B cell (primary cell): ENCODE results near the gene GNGT2. TPM values are rescaled to one million over a fixed set of nuclear protein-coding genes. Genes with fewer than 3 reads are reported as not detected.

Experiments
- ATAC-seq: fragments of 200-7000 bp; cut with Tn5 transposase; one replicate; pipeline ENCODE4 v1.10.0; 2021; ENCODE audit warnings: low read depth, mild to moderate bottlenecking, moderate number of reproducible peaks, moderate library complexity
- CTCF ChIA-PET: fragments of 350-600 bp; sonication (Branson Sonifier 250); formaldehyde crosslinking; loops from one replicate; lab custom pipeline; 2021; ENCODE audit warnings: antibody characterized with exemption, inconsistent platforms; lab: Charles Lee
- POLR2A ChIA-PET: fragments of 350-600 bp; sonication (Branson Sonifier 250); formaldehyde crosslinking; loops from one replicate; lab custom pipeline; 2021; ENCODE audit warnings: antibody characterized with exemption; lab: Charles Lee
- DNase-seq: peaks from one replicate; pipeline ENCODE4 v3.0.0; 2013
- H2AFZ ChIP-seq: 2 replicates; pipeline ENCODE4 v1.6.1; 2012; ENCODE audit warnings: mild to moderate bottlenecking, low read depth, low read length; ENCODE audit not compliant: insufficient read depth, poor library complexity, severe bottlenecking
- H3K27ac ChIP-seq, 2 donors: 1 replicate in 1 of 2; 2 replicates in 1 of 2; pipeline ENCODE4 v1.5.1; 2012 to 2013; ENCODE audit warnings: low read length in 2 of 2, mild to moderate bottlenecking in 2 of 2, moderate library complexity in 1 of 2
- H3K27me3 ChIP-seq, 4 experiments: fragments of 200-600 bp in 1 of 4; sonication (generic) in 1 of 4; replicated peaks in 1 of 4; 1 replicate in 2 of 4; 2 replicates in 2 of 4; pipeline versions ENCODE4 v1.6.1 to v1.7.0; 2013 to 2016; ENCODE audit warnings: low read length in 3 of 4, mild to moderate bottlenecking in 2 of 4, mixed read lengths in 1 of 4, moderate library complexity in 1 of 4; ENCODE audit not compliant: insufficient read depth in 4 of 4, control insufficient read depth in 3 of 4; ENCODE audit errors: control extremely low read depth in 1 of 4
- H3K36me3 ChIP-seq, 2 experiments: replicated peaks in 1 of 2; 1 replicate in 1 of 2; 2 replicates in 1 of 2; pipeline versions ENCODE4 v1.6.1 to v1.7.1; 2013; ENCODE audit warnings: low read length in 1 of 2; ENCODE audit not compliant: insufficient read depth in 2 of 2, control insufficient read depth in 1 of 2; ENCODE audit errors: control extremely low read depth in 1 of 2, extremely low read depth in 1 of 2
- H3K4me1 ChIP-seq, 2 donors: fragments of 200-600 bp in 1 of 2; sonication (generic) in 1 of 2; 1 replicate in 1 of 2; 2 replicates in 1 of 2; pipeline versions ENCODE4 v1.5.1 to v1.6.1; 2013 to 2017; ENCODE audit warnings: low read length in 2 of 2; ENCODE audit not compliant: control insufficient read depth in 2 of 2, insufficient read depth in 2 of 2
- H3K4me2 ChIP-seq: replicated peaks from 2 replicates; pipeline ENCODE3; 2012; ENCODE audit warnings: mild to moderate bottlenecking, low read depth, low read length; ENCODE audit not compliant: poor library complexity, severe bottlenecking
- H3K4me3 ChIP-seq, 5 experiments: fragments of 200-600 bp in 1 of 5; sonication (generic) in 1 of 5; 1 replicate in 3 of 5; 2 replicates in 2 of 5; pipeline versions ENCODE4 v1.5.1 to v1.7.0; 2011 to 2016; ENCODE audit warnings: low read length in 4 of 5, mild to moderate bottlenecking in 4 of 5, low read depth in 2 of 5, control low read depth in 1 of 5, moderate library complexity in 1 of 5; ENCODE audit not compliant: insufficient read depth in 1 of 5; ENCODE audit errors: control extremely low read depth in 1 of 5, extremely low read depth in 1 of 5
- H3K79me2 ChIP-seq: fragments of 200-600 bp; sonication (generic); one replicate; pipeline ENCODE4 v1.6.0; 2016; ENCODE audit warnings: low read length; ENCODE audit not compliant: control insufficient read depth, insufficient read depth
- H3K9ac ChIP-seq: fragments of 200-600 bp; sonication (generic); 2 replicates; pipeline ENCODE4 v1.6.1; 2017; ENCODE audit warnings: mild to moderate bottlenecking, low read length, moderate library complexity
- H3K9me3 ChIP-seq, 3 donors: one replicate each; pipeline versions ENCODE4 v1.6.1 to v1.7.1; 2013; ENCODE audit warnings: low read length in 2 of 3; ENCODE audit not compliant: control insufficient read depth in 2 of 3, insufficient read depth in 1 of 3; ENCODE audit errors: control extremely low read depth in 1 of 3
- H4K20me1 ChIP-seq: 2 replicates; pipeline ENCODE4 v1.6.0; 2012; ENCODE audit warnings: mild to moderate bottlenecking, low read length; ENCODE audit not compliant: insufficient read depth, control insufficient read depth, poor library complexity, severe bottlenecking
- H3K27ac Mint-ChIP-seq: one replicate; pipeline ENCODE4 v1.8.0; 2021; ENCODE audit warnings: mixed read lengths
- H3K27me3 Mint-ChIP-seq: one replicate; pipeline ENCODE4 v1.8.0; 2021; ENCODE audit warnings: mixed read lengths
- H3K4me1 Mint-ChIP-seq: one replicate; pipeline ENCODE4 v1.8.0; 2021; ENCODE audit warnings: mixed read lengths
- H3K4me3 Mint-ChIP-seq: one replicate; pipeline ENCODE4 v1.8.0; 2021; ENCODE audit warnings: mixed read lengths
- H3K9me3 Mint-ChIP-seq: one replicate; pipeline ENCODE4 v1.8.0; 2022; ENCODE audit warnings: mixed read lengths; ENCODE audit not compliant: insufficient read depth
- EZH2 ChIP-seq: IDR thresholded peaks from 2 replicates; pipeline ENCODE4 v1.6.1; 2012; ENCODE audit warnings: borderline replicate concordance, low read depth, mild to moderate bottlenecking, moderate library complexity, low read length; ENCODE audit not compliant: insufficient read depth, poor library complexity, severe bottlenecking
- WGBS: methylation state at CpG from one replicate; pipeline ENCODE4 v1.1.5; 2013; ENCODE audit warnings: missing lambda C conversion rate; ENCODE audit not compliant: insufficient coverage; 5-methylcytosine and 5-hydroxymethylcytosine counted together
- intact Hi-C: fragments of 100-400 bp; cut with micrococcal nuclease; formaldehyde crosslinking; loops from one replicate; pipeline ENCODE4 v1.10.0; 2022
- polyA plus RNA-seq: library from polyadenylated mRNA; depleted of rRNA; stranded (reverse); fragments of >200 nt; gene quantifications from 2 replicates; pipeline ENCODE4 v1.2.3, GENCODE V29; 2012
- total RNA-seq, 2 donors: library from RNA; stranded (reverse); fragments of 120-200 nt in 1 of 2; gene quantifications; 1 replicate in 1 of 2; 2 replicates in 1 of 2; pipeline versions ENCODE4 v1.2.3 to v1.2.4, GENCODE V29; 2013 to 2022
- TF ChIP-seq, protein P1 (sequence below): fragments of 200-600 bp; IDR thresholded peaks from one replicate; pipeline ENCODE4 v1.8.0; 2022; ENCODE audit warnings: antibody characterized with exemption, mild to moderate bottlenecking

GNGT2 gene
- total and polyA plus RNA-seq, 2 donors (not counting 1 experiment from before 2014, with no cell fraction given) = 5.1 to 11.1 TPM

DNA sequence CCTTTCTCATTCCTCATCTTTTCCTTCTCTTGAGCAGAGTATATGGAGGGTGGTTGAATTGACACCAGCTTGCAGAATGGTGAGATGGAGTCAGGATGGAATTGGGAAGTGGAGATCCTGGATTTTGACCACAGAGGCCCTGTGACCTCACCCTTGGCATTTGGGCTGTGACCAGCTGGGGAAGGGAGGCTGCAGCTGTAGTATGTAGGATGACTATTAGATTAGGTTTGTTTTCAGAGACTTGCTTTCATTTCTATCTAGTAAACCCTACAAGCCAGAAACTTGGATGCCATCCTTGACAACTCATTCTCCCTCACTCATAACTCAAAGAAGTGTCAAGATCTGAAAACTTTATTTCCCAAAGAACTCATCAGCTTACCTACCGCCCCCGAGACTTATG, 5.9 kb downstream of the GNGT2 start:
- Histone ChIP-seq H4K20me1 (no peaks in the 10 kb centered on the region), H3K4me1 (peaks cover 8 to 12% of the 10 kb centered on the region in 2 donors), H3K79me2 (peaks cover 21% of the 10 kb centered on the region), H3K36me3 (peaks cover 0 to 3% of the 10 kb centered on the region in 2 experiments), H3K27ac (no peak overlapping the region), H2AFZ (no peak overlapping the region), H3K9ac (no peak overlapping the region), H3K4me3 (no peak overlapping the region), H3K9me3 (no peaks in the 10 kb centered on the region), H3K27me3 (no peaks in the 10 kb centered on the region), H3K4me2 (no peak overlapping the region)
- no peak overlapping the region for H3K27ac Mint-ChIP-seq
- no peaks in the 10 kb centered on the region for H3K27me3 Mint-ChIP-seq
- no peak overlapping the region for H3K4me3 Mint-ChIP-seq
- CTCF ChIA-PET = interaction anchor here (1.1 to 2.8 kb wide), 3 partner anchors 10 to 22 kb away, joined by 3 to 13 read pairs (median 3); no protein-coding TSS in a partner anchor
- WGBS = 97% methylated on average over 2 of the region's 2 CpGs
- H3K4me1 Mint-ChIP-seq = peaks cover 9% of the 10 kb centered on the region
- intact Hi-C loops = no loop called here
- DNase-seq (no peak), ATAC-seq (no peak)
- H3K9me3 Mint-ChIP-seq = no peaks in the 10 kb centered on the region
- TF ChIP-seq EZH2 = no peak
- TF ChIP-seq, protein P1, sequence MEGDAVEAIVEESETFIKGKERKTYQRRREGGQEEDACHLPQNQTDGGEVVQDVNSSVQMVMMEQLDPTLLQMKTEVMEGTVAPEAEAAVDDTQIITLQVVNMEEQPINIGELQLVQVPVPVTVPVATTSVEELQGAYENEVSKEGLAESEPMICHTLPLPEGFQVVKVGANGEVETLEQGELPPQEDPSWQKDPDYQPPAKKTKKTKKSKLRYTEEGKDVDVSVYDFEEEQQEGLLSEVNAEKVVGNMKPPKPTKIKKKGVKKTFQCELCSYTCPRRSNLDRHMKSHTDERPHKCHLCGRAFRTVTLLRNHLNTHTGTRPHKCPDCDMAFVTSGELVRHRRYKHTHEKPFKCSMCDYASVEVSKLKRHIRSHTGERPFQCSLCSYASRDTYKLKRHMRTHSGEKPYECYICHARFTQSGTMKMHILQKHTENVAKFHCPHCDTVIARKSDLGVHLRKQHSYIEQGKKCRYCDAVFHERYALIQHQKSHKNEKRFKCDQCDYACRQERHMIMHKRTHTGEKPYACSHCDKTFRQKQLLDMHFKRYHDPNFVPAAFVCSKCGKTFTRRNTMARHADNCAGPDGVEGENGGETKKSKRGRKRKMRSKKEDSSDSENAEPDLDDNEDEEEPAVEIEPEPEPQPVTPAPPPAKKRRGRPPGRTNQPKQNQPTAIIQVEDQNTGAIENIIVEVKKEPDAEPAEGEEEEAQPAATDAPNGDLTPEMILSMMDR = no peak
- POLR2A ChIA-PET = no interaction called here

DNA sequence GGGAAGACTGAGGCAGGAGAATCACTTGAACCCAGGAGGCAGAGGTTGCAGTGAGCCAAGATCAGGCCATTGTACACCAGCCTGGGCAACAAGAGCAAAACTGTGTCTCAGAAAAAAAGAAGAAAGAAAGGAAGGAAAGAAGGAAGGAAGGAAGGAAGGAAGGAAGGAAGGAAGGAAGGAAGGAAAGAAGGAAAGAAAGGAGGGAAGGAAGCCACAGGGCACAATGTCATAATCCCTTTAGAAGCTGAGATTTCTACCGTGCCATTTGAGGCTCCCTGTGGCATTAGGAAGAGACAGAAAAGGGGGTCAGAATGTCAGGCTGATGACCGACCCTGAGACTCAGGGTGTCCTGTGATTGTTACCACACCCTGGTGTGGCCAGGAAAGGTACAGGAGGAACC, 6.6 kb downstream of the GNGT2 start:
- H3K79me2 ChIP-seq = peaks cover 14% of the 10 kb centered on the region
- Mint-ChIP-seq H3K27ac (no peak overlapping the region), H3K9me3 (no peaks in the 10 kb centered on the region), H3K4me3 (no peak overlapping the region), H3K27me3 (no peaks in the 10 kb centered on the region), H3K4me1 (peaks cover 1% of the 10 kb centered on the region)
- H2AFZ ChIP-seq = no peak overlapping the region
- H3K27ac ChIP-seq = no peak overlapping the region
- H3K9ac ChIP-seq = no peak overlapping the region
- ChIA-PET CTCF (interaction anchor here (2.8 kb wide), 1 partner anchor 23 kb away, joined by 13 read pairs; no protein-coding TSS in a partner anchor), POLR2A (no interaction called here)
- peaks cover under 1 to 5% of the 10 kb centered on the region in 2 donors for H3K4me1 ChIP-seq
- WGBS = 94% methylated on average over 2 of the region's 2 CpGs
- H3K4me3 ChIP-seq = no peak overlapping the region
- peaks cover 0 to 3% of the 10 kb centered on the region in 2 experiments for H3K36me3 ChIP-seq
- H3K4me2 ChIP-seq = no peak overlapping the region
- H3K27me3 ChIP-seq = no peaks in the 10 kb centered on the region
- H4K20me1 ChIP-seq = no peaks in the 10 kb centered on the region
- intact Hi-C loops = no loop called here
- ATAC-seq = no peak
- no peaks in the 10 kb centered on the region for H3K9me3 ChIP-seq
- TF ChIP-seq, protein P1 = no peak
- DNase-seq = no peak
